ENCODE data around the gene TRPM3.

- TF ChIP-seq CTCF (IDR thresholded peaks at IDR 0.05) = no peak
- TF ChIP-seq EZH2 (IDR thresholded peaks at IDR 0.05; ENCODE audit: borderline replicate concordance, insufficient read depth, low read depth, low read length, poor library complexity, severe bottlenecking) = no peak
Measured at GRCh38 chr9:70986984-70987383, 134.4 kb downstream of the TRPM3 start.
